ENCODE results near the gene CPED1.
"Not testable (repeated sequence)": the region's sequence is repeated elsewhere in the genome, so short reads cannot be mapped to it uniquely, and the experiment has no call there.

CPED1 gene

GRCh38 chr7:121097577-121097976 is 109.1 kb downstream of the CPED1 start:
- no peak for DNase-seq (ENCODE audit: low read depth)

DNA sequence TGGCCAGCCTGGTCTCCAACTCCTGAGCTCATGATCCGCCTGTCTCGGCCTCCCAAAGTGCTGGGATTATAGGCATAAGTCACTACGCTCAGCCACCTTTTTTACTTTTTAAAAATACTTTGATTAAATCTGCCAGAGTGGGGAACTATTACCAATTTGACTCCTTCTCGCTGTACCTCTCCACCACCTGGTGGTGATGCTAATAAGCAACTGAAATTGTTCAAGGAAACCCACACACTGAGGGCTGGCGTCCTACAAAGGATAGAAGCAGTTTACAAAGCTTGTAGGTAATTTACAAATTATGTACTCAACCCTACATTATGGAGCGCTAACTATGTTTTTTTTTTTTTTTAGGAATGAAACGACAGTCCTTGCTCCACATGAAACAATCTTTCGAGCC is 111.1 kb downstream of the CPED1 start:
- DNase-seq (ENCODE audit: low read depth), result no peak

DNA sequence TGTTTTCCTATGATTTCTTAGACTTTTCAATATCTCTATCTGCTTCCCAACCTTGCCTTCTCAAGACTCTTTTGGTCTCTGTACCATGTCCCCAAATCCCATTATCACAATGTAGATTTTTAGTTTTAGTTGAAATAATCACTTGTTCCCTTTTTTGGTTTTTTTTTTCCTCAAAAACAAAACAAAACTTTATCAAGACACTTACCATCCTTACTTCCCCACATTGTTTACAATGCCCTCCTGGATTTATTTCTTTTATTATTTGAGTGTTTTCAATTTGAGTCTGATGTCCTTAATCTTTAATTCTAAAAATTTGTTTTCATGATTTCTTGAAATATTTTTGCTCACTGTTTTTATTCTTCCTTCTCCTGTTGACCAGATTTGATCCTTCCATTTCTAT is 112.6 kb downstream of the CPED1 start:
- DNase-seq (ENCODE audit: low read depth), result no peak

DNA sequence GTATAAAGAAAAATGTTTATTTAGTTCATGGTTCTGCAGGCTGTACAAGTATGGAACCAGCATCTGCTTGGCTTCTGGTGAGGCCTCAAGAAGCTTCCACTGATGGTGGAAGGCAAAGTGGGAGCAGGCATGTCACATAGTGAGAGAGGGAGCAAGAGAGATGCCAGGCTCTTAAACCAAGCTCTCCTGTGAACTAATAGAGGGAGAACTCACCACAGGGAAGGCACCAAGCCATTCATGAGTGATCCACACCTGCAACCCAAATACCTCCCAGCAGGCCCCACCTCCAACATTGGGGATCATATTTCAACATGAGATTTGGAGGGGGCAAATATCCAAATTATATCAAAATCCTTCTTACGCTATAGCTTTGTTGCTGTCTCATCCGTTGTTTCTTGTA is 113.1 kb downstream of the CPED1 start:
- DNase-seq (ENCODE audit: low read depth), result no peak

- no peak for DNase-seq (ENCODE audit: low read depth)
Observed at GRCh38 chr7:121102619-121103018, 114.1 kb downstream of the CPED1 start.

- no peak for DNase-seq (ENCODE audit: low read depth)
Observed at GRCh38 chr7:121103086-121103485, 114.6 kb downstream of the CPED1 start.

DNA sequence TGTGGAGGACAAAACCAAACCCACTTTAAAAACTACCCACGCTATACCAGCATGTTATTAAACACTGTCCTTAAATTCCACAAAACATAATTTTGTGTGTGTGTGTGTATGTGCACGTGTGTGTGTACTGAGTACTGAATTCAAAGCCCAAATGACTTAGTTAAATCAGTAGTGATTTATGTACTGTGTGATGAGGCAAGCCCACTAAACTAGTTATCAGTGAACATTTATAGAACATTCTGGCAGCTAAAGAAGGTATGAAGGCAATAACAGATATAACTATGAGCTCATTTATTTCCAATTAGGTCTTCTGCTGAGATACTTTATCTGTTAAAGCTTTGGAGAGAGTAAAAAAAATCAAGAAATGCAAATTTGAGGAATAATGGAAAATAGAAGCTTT is 115.1 kb downstream of the CPED1 start:
- DNase-seq (ENCODE audit: low read depth), result no peak

DNA sequence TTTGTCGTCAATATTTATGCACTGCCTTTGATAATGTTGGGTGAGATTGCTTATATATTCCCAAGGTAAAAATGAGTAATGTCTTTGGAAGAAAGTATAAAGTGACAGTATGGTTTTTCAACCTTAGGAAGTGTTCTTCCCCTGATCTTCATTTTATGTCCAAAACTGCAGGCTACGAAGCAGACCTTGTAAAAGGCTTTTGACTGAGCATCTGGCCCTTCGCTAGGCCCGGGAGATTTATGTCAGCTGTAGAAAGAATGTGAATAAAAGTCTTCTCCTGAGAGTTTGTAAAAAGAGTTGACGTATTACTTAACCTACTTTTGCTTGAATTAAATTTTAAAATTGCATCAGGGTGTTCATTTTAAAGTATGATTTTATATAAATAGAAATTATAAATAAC is 116.8 kb downstream of the CPED1 start:
- DNase-seq (ENCODE audit: low read depth), result no peak

- DNase-seq (ENCODE audit: low read depth), result no peak
Observed at GRCh38 chr7:121107923-121108498, 119.5 kb downstream of the CPED1 start.

DNA sequence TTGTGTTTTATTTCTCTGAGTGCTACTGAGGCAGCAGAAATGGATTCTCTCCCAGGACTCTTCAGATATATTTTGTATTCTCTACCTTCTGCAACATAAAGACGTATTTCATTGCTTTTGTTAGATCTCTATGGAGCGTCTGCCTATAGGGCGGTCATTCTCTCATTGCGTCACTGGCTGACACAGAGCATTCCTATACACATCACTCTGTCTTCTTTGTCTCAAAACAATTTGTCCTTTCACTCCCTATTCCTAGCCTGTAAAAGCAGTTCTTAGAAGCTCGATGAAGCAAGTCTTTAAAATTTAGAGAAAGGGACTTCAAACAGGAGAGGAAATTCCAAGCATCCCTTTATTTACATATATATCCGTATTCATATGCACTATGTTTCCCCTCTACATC is 120.6 kb downstream of the CPED1 start:
- no peak for DNase-seq (ENCODE audit: low read depth)

DNA sequence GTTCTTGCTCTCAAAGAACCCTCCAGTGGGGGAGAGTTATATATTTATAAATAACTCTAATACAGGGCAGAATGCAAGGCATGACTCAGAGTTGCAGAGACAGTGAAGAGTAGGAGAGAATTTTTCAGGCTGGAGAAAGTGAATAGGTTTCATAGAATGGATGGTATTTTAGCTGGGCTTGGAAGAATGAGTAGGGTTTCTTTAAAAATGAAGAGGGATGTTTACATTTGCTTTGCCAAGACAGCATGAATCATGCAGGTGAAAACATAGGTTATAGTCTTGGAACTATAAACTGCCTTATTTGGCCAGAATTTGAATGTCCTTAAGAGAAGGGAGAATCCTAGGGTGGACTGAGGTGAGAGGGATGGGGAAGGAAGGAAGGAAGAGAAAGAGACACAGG is 124.8 kb downstream of the CPED1 start:
- no peak for DNase-seq (ENCODE audit: low read depth)

DNA sequence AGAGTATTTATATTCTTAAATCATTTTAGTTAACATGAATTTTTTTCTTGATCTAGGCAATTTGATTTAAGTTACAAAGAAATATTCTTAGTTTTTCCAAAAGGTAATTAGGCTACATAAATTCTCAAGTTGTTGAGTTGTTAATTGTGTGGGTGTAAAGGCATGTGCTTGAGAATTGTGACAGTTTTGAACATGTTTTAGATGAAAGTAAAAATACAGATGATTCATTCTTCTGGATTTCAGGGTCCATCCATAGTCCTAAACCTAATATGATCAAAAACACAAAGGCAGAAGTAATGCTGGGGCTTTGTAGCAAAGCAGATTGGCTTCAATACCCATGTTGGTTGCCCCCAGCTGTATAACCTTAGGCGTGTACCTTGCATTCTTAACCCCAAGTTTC is 127.9 kb downstream of the CPED1 start:
- no peak for DNase-seq (ENCODE audit: low read depth)

- no peak for DNase-seq (ENCODE audit: low read depth)
Observed at GRCh38 chr7:121119047-121119446, 130.5 kb downstream of the CPED1 start.

DNA sequence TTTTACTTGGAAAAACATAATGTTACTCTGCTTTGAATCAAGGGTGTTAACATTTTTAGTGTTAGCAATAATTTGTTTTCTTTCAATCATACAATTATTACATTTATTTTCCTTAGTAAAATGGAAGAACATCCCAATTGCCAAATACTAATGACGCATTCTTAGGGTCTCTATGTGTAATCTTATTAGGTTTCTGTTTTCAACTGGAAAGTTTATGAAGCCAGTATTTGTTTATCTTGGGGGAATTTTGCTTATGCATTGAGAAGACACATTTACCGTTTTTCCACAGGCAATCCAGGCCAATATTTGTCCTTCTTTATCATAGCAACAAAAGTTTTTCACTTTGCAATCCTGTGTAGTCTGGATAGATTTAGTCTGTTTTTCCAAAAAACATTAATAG is 134.5 kb downstream of the CPED1 start:
- no peak for DNase-seq (ENCODE audit: low read depth)

DNA sequence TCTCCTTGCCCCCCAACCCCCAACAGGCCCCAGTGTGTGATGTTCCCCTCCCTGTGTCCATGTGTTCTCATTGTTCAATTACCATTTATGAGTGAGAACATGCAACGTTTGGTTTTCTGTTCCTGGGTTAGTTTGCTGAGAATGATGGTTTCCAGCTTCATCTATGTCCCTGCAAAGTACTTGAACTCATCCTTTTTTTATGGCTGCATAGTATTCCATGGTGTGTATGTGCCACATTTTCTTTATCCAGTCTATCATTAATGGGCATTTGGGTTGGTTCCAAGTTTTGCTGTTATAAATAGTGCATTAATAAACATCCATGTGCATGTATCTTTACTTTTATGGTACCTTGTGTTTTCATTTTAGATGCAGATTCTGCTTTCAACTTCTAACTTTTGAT is 136.9 kb downstream of the CPED1 start:
- not testable (repeated sequence) for DNase-seq (ENCODE audit: low read depth)

DNA sequence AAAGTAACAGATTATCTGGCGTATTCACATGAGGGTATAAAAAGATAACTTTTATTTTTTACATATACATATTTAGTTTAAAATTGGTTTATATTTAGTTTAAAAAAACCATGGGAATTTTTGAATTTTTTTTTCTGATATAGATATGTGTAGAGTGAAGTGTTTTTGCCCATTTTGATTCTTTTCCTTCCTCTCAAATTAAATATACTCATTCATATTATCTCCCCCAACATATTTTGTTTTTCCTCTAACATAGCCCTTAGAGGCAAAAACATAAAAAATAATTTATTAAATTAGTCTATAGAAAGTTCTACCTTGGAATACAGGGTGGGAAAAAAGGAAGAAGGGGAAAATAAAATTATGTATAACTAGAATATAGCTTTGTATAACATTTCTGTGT is 137.7 kb downstream of the CPED1 start:
- no peak for DNase-seq (ENCODE audit: low read depth)

- no peak for DNase-seq (ENCODE audit: low read depth)
Observed at GRCh38 chr7:121126801-121127534, 138.5 kb downstream of the CPED1 start.

DNA sequence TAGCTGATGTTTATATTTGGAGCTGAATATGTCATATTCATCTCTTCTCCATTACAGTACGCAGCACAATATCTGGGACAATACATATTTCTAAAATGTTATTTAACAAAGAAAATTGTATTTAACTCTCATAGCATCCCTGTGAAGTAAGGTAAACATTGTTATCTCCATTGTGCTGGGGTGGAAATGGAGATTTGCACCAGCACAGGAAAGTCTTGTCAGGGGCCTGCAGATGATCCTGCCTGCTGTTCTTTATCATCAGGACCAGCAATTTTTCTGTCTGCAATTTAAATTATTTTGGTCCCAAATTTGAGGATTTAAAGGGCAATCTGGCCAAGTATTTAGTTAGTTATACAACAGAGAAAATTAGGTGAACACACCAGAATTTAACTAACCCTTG is 144.4 kb downstream of the CPED1 start:
- no peak for DNase-seq (ENCODE audit: low read depth)

DNA sequence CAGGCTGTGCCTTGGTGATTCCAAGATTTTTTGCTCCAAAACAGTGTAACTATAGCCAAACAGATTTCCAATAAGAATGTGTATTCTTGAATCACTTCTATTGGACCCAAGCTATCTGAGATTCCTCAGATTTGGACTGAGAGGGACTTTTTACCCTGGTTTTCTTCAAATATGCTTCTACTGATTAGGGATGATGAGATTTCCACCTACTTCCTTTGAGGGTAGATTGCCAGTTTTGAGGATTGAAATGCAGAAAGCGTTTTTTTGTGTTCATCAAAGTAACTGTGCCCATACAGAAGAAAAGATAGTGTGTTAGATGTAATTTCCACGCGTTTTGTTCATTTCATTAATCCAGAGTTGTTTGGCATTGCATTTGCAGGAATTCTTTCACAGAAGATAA is 144.9 kb downstream of the CPED1 start:
- DNase-seq (ENCODE audit: low read depth), result no peak

GRCh38 chr7:121137580-121137979 is 149.1 kb downstream of the CPED1 start:
- no peak for DNase-seq (ENCODE audit: low read depth)

DNA sequence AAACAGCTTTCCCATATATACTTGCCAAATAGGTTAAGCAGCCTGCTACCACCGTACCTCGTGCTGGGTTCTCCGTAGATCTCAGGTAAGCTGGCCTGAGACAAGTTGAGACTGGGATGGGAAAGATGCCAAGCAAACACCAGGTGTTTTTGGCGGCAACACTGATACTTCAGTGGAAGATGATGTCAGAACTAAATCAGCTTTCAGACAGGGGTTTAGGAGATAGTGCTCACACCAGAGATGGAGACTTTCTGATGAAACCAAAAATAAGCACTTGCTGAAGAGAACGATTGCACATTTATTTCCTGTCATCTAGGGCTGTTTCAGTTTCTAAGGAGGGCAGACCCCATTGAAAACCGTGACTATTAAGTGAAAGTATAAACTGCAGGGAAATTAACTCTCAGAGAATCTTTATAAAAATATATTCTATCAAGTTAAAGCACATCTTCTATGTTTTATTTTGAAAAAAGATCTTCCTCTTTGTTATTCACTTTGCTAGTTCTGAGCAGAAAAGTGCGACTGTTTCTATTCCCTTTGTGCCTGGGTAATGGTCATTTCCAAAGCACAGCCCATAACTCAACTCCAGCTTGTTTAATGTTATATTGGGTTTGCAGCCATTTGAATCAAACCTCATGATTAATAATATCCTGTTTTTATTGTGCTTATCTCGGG is 149.9 kb downstream of the CPED1 start:
- DNase-seq (ENCODE audit: low read depth), result no peak

GRCh38 chr7:121139427-121139826 is 150.9 kb downstream of the CPED1 start:
- DNase-seq (ENCODE audit: low read depth), result no peak

- no peak for DNase-seq (ENCODE audit: low read depth)
Observed at GRCh38 chr7:121140790-121141189, 152.3 kb downstream of the CPED1 start.

Data from T follicular helper cell (primary cell).